K562 (cell line): ENCODE data around the gene CFD. TPM values are rescaled to one million over a fixed set of nuclear protein-coding genes. Genes with fewer than 3 reads are reported as not detected.

ENCODE experiments used
- BCLAF1 ChIP-seq, 2 experiments: fragments of 450-650 bp in 1 of 2; IDR thresholded peaks; 2 replicates each; pipeline ENCODE4 v1.6.1; 2011 to 2017; ENCODE audit warnings: low read depth in 2 of 2, antibody characterized with exemption in 1 of 2, borderline replicate concordance in 1 of 2, low read length in 1 of 2, mild to moderate bottlenecking in 1 of 2, mixed read lengths in 1 of 2; ENCODE audit not compliant: control insufficient read depth in 1 of 2
- BRF2 ChIP-seq: IDR thresholded peaks from 3 replicates; pipeline ENCODE4 v1.6.1; 2011; ENCODE audit warnings: borderline replicate concordance, mild to moderate bottlenecking; ENCODE audit not compliant: insufficient read length, insufficient read depth
- CREB3L1 ChIP-seq: fragments of 450-650 bp; IDR thresholded peaks from 2 replicates; pipeline ENCODE4 v1.6.1; 2014; ENCODE audit warnings: low read depth, mild to moderate bottlenecking, moderate library complexity, borderline replicate concordance
- DMBX1 ChIP-seq: fragments of 250-450 bp; sonication (Bioruptor Pico); IDR thresholded peaks from 2 replicates; pipeline ENCODE4 v1.8.0; 2022; ENCODE audit warnings: inconsistent platforms, mild to moderate bottlenecking, moderate library complexity, borderline replicate concordance
- FOXM1 ChIP-seq, 2 experiments: fragments of 450-650 bp in 1 of 2; sonication (generic) in 1 of 2; formaldehyde crosslinking in 1 of 2; IDR thresholded peaks; 2 replicates each; pipeline versions ENCODE4 v1.6.1 to v1.9.0; 2017 to 2022; ENCODE audit warnings: low read depth in 2 of 2, mild to moderate bottlenecking in 2 of 2, missing genetic modification reagents in 1 of 2, moderate library complexity in 1 of 2
- HDAC1 ChIP-seq, 2 experiments: fragments of 450-650 bp; IDR thresholded peaks; 2 replicates each; pipeline ENCODE4 v1.6.1; 2016 to 2017; ENCODE audit warnings: inconsistent platforms in 1 of 2, mild to moderate bottlenecking in 1 of 2, moderate library complexity in 1 of 2
- NR4A1 ChIP-seq, 2 experiments: fragments of 250-450 bp in 1 of 2; fragments of 450-650 bp in 1 of 2; sonication (Bioruptor Pico) in 1 of 2; IDR thresholded peaks; 2 replicates each; pipeline versions ENCODE4 v1.4.0 to v1.6.1; 2016 to 2020; ENCODE audit warnings: mild to moderate bottlenecking in 2 of 2, missing compliant biosample characterization in 1 of 2, missing genetic modification characterization in 1 of 2, moderate library complexity in 1 of 2
- PATZ1 ChIP-seq: fragments of 250-450 bp; sonication (Bioruptor Pico); IDR thresholded peaks from 2 replicates; pipeline ENCODE4 v1.5.0; 2020; ENCODE audit warnings: mild to moderate bottlenecking, borderline replicate concordance
- RCOR1 ChIP-seq, 2 experiments: IDR thresholded peaks; 2 replicates each; pipeline ENCODE4 v1.6.1; 2012; ENCODE audit warnings: low read depth in 2 of 2, low read length in 2 of 2, borderline replicate concordance in 1 of 2, improper control_type of control experiment in 1 of 2
- RNF2 ChIP-seq: sonication (generic); IDR thresholded peaks from 2 replicates; pipeline ENCODE4 v1.6.1; 2016
- SAFB ChIP-seq: fragments of 200-400 bp; formaldehyde crosslinking; IDR thresholded peaks from 2 replicates; pipeline ENCODE4 v1.6.1; 2017; ENCODE audit warnings: low read depth, low read length, borderline replicate concordance
- TEAD1 ChIP-seq, 2 experiments: fragments of 450-650 bp in 1 of 2; sonication (generic) in 1 of 2; formaldehyde crosslinking; IDR thresholded peaks; 2 replicates each; pipeline versions ENCODE4 v1.4.0 to v1.8.0; 2020 to 2022; ENCODE audit warnings: mild to moderate bottlenecking in 2 of 2, missing genetic modification reagents in 1 of 2
- ZFP1 ChIP-seq: fragments of 450-650 bp; formaldehyde crosslinking; IDR thresholded peaks from 2 replicates; pipeline ENCODE4 v1.4.0; 2020; ENCODE audit warnings: mild to moderate bottlenecking, mixed read lengths
- ZNF41 ChIP-seq: fragments of 250-450 bp; sonication (Bioruptor Pico); conservative IDR thresholded peaks from 2 replicates; pipeline ENCODE4 v1.4.0; 2020; ENCODE audit warnings: mild to moderate bottlenecking
- ZSCAN29 ChIP-seq: fragments of 450-650 bp; IDR thresholded peaks from 2 replicates; pipeline ENCODE4 v1.6.1; 2017
- polyA plus RNA-seq, 8 experiments: library from polyadenylated mRNA; depleted of rRNA in 4 of 8; stranded (reverse) in 5 of 8; unstranded in 3 of 8; fragments of >200 nt; fragmentation: Nextera tagmentation in 2 of 8; fragmentation: Illumina TruSeq in 1 of 8; extraction: Ambion mirVana in 2 of 8; extraction: Trizol in 1 of 8; gene quantifications; 2 replicates each; pipeline versions ENCODE4 v1.2.1 to v1.2.3, GENCODE V29; 2011 to 2014; ENCODE audit warnings: inconsistent platforms in 1 of 8, missing spikeins in 1 of 8
- total RNA-seq, 7 experiments: library from RNA; depleted of rRNA in 6 of 7; stranded (reverse); fragments of >200 nt in 6 of 7; fragmentation: Illumina TruSeq in 2 of 7; extraction: Trizol in 2 of 7; gene quantifications; 2 replicates each; pipeline versions ENCODE4 v1.2.1 to v1.2.3, GENCODE V29; 2011 to 2021; ENCODE audit warnings: low replicate concordance in 1 of 7

Gene CFD
- total and polyA plus RNA-seq, 9 of the 15 experiments (the other 6 are each of a cell fraction or from before 2014, with no cell fraction given) = 0.52 to 59.4 (median 7.6) TPM

- TF ChIP-seq RCOR1 (IDR thresholded peaks at IDR 0.05; ENCODE audit: borderline replicate concordance in 1 of 2, low read depth in 2 of 2, low read length in 2 of 2) (no peak), BRF2 (no peak), CREB3L1 (no peak), RNF2 (no peak; the same call in 1 of the 2 replicates), FOXM1 (IDR thresholded peaks at IDR 0.05; ENCODE audit: low read depth) (no peak), FOXM1 (CRISPR knock-in tag; IDR thresholded peaks at IDR 0.05; ENCODE audit: low read depth) (no peak), ZNF41 (CRISPR knock-in tag) (no peak), DMBX1 (no peak), PATZ1 (CRISPR knock-in tag) (no peak), HDAC1 (IDR thresholded peaks at IDR 0.05) (no peak; a peak in 1 of 4 replicates), BCLAF1 (IDR thresholded peaks at IDR 0.05; ENCODE audit: borderline replicate concordance in 1 of 2, control insufficient read depth in 1 of 2, low read depth in 2 of 2, low read length in 1 of 2) (no peak), ZFP1 (no peak), SAFB (peak; percentile 31; the same call in 1 of the 2 replicates), TEAD1 (CRISPR knock-in tag; IDR thresholded peaks at IDR 0.05) (0 out of 4 replicates have a peak, but pooled peaks of 1 of the 2 experiments have one; percentile 22), NR4A1 (CRISPR knock-in tag; IDR thresholded peaks at IDR 0.05) (no peak), NR4A1 (tag; IDR thresholded peaks at IDR 0.05) (no peak), ZSCAN29 (no peak)
These were observed 16.2 kb upstream of the CFD start (continued) for GRCh38 chr19:843180-843835.
